WI38 (cell line): ENCODE results near the gene HAL.

Source experiments
- H3K4me3 ChIP-seq: 2 replicates; pipeline ENCODE4 v1.5.1; 2011; ENCODE audit warnings: low read depth, mild to moderate bottlenecking, control low read depth, low read length
- CTCF ChIP-seq: IDR thresholded peaks from 2 replicates; pipeline ENCODE4 v1.5.1; 2012; ENCODE audit warnings: low read depth, mild to moderate bottlenecking, control low read depth, low read length

The HAL gene

GRCh38 chr12:95962222-95962621, 33.9 kb downstream of the HAL start:
- H3K4me3 ChIP-seq, result no peak overlapping the region
- no peak for TF ChIP-seq CTCF

- no peak for TF ChIP-seq CTCF
- no peak overlapping the region for H3K4me3 ChIP-seq
These were observed 35.9 kb downstream of the HAL start for GRCh38 chr12:95960241-95960640.

GRCh38 chr12:95959107-95959506, 37.0 kb downstream of the HAL start:
- TF ChIP-seq CTCF, result no peak
- no peak overlapping the region for H3K4me3 ChIP-seq

- no peak for TF ChIP-seq CTCF
- H3K4me3 ChIP-seq, result no peak overlapping the region
These were observed 39.5 kb downstream of the HAL start for GRCh38 chr12:95956557-95957145.

- no peak for TF ChIP-seq CTCF
These were observed 40.5 kb downstream of the HAL start for GRCh38 chr12:95955549-95956159.

GRCh38 chr12:95953000-95953399, 43.1 kb downstream of the HAL start:
- no peak for TF ChIP-seq CTCF
- no peak overlapping the region for H3K4me3 ChIP-seq

More at GRCh38 chr12:95955549-95956159, 40.5 kb downstream of the HAL start:
- no peak overlapping the region for H3K4me3 ChIP-seq

GRCh38 chr12:95951515-95951914, 44.6 kb downstream of the HAL start:
- H3K4me3 ChIP-seq, result no peak overlapping the region
- no peak for TF ChIP-seq CTCF
